Fibroblast of lung (primary cell): Measurements from ENCODE around the gene DSG2.

Experiments
- CTCF ChIP-seq, 2 donors: IDR thresholded peaks in 1 of 2; conservative IDR thresholded peaks in 1 of 2; 1 replicate in 1 of 2; 2 replicates in 1 of 2; pipeline ENCODE4 v1.5.1; 2011 to 2012; ENCODE audit warnings: low read length in 2 of 2, control low read depth in 1 of 2, inconsistent platforms in 1 of 2, low read depth in 1 of 2, mild to moderate bottlenecking in 1 of 2
- EZH2 ChIP-seq: IDR thresholded peaks from 2 replicates; pipeline ENCODE4 v1.5.1; 2012; ENCODE audit warnings: low read length, control low read depth, mild to moderate bottlenecking; ENCODE audit errors: missing control alignments

GRCh38 chr18:31554776-31555175, 56.8 kb downstream of the DSG2 start:
- TF ChIP-seq CTCF (conservative IDR thresholded peaks at IDR 0.05 in 1 of 2, IDR thresholded peaks at IDR 0.05 in 1 of 2; ENCODE audit: low read depth in 1 of 2, low read length in 2 of 2) (no peak), EZH2 (no peak)
